ENCODE measurements around the gene PTGER3.

Gene PTGER3

GRCh38 chr1:71054281-71054731, 6.7 kb upstream of the PTGER3 start:
- no peak for DNase-seq
- in situ Hi-C loops (cut with MboI; ENCODE audit: low pct_unique_long_range_greater_than_20kb, low sequenced_read_pairs): no loop called here

DNA sequence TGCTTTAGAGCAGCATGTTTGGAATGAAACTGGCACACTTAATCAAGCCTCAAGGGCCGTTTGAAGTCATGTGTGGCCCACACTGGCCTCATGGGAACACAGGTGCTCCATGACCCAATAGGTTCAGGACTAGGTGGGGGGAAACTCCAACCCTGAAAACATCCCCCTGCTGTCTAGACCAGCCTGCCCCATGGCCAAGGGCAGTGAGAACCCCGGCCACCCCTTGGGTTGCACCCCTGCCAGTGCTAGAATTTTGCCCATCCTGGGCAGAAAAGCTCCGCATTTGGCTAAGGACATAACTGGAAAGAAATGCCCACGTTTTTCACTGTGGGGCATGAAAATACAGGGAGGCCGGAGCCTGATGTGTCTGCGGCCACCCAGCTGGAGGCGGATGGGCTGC, 6.1 kb upstream of the PTGER3 start:
- no peak for DNase-seq
- in situ Hi-C loops (cut with MboI; ENCODE audit: low pct_unique_long_range_greater_than_20kb, low sequenced_read_pairs): no loop called here

- in situ Hi-C loops (cut with MboI; ENCODE audit: low pct_unique_long_range_greater_than_20kb, low sequenced_read_pairs): no loop called here
- no peak for DNase-seq
Observed at GRCh38 chr1:71053146-71053545, 5.5 kb upstream of the PTGER3 start.

- in situ Hi-C loops (cut with MboI; ENCODE audit: low pct_unique_long_range_greater_than_20kb, low sequenced_read_pairs): loop anchor here (25.0 kb wide), 1 partner anchor 513 kb away; no protein-coding TSS in a partner anchor
- peak; percentile 90 for DNase-seq
Observed at GRCh38 chr1:71049951-71050598, 2.5 kb upstream of the PTGER3 start.

DNA sequence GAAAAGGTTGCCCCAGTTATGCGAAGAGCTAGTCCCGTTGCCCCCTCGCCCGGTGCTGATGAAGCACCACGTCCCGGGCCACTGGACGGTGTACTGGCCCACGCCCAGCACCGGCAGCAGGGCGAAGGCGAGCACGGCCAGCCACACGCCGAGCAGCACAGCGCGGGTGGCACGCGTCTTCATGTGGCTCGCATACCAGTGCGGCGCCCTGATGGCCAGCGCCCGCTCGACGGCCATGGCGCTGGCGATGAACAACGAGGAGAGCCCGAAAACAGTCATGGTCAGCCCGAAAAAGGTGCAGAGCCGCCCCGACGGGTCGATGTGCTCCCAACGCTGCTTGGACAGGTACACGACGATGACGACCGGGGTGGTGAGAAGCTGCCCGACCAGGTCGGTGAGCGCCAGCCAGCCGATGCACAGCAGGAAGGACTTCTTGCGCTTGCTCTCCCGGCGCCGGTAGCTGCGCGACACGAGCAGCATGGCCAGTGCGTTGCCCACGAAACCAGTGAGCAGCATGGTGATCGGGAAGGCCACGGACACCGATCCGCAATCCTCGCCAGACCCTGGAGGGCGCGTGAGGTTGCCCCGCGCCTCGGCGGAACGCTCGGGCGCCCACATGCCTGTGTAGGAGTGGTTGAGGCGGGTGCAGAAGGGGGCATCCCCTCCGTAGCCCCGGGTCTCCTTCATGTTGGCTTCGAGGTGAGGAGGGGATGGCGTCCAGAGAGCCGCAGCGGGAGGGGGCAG, 553 bp downstream of the PTGER3 start:
- in situ Hi-C loops (cut with MboI; ENCODE audit: low pct_unique_long_range_greater_than_20kb, low sequenced_read_pairs): loop anchor here (25.0 kb wide), 1 partner anchor 510 kb away; no protein-coding TSS in a partner anchor
- DNase-seq: peak; percentile 17

DNA sequence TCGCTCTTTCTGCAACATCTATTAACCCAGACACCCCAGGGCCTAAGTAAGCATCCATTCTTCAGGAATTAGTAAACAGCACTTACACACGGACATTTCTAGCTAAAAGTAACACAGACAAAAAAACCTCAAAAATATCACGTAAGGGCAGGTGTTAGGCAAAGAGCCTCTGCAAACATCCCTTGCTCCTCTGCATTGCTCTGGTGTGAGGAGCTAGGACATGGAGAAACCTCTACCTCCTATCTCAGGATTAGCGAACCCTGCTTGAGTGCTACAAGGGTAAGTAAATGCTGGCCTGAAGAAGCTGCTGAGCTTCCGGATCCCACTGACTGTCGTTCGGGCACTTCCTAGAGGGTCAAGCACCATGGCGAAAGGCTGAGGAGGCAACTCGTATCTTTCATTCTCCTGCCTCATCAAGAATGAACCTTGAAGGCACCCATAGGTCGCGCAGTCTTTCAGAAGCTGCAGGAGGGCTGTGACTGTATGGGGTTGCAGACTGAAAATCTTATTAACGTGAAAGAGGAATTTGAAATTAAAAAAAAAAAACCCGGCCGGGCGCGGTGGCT, 2.1 kb downstream of the PTGER3 start:
- DNase-seq: no peak
- in situ Hi-C loops (cut with MboI; ENCODE audit: low pct_unique_long_range_greater_than_20kb, low sequenced_read_pairs): loop anchor here (25.0 kb wide), 1 partner anchor 508 kb away; no protein-coding TSS in a partner anchor

- in situ Hi-C loops (cut with MboI; ENCODE audit: low pct_unique_long_range_greater_than_20kb, low sequenced_read_pairs): loop anchor here (25.0 kb wide), 1 partner anchor 508 kb away; no protein-coding TSS in a partner anchor
- no peak for DNase-seq
Observed at GRCh38 chr1:71044833-71045232, 2.8 kb downstream of the PTGER3 start.

DNA sequence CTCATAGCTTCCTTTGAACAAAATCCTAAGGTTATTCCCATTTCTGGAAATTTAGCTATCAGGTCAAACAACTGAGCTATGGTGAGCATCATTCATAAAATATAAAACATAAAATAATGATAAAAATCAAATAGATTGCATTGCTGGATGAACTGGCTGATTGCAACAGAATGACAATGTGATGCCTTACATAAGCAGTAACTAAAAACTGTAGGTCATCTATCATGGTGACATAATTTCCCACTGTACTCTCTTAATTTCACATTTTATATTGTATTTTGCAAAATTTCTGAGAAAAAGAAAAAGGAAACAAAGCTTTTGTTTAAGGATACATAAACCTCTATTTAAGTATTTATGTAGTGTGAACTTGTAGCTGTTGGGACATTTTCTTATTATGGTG, 4.6 kb downstream of the PTGER3 start:
- in situ Hi-C loops (cut with MboI; ENCODE audit: low pct_unique_long_range_greater_than_20kb, low sequenced_read_pairs): loop anchor here (25.0 kb wide), 1 partner anchor 506 kb away; no protein-coding TSS in a partner anchor
- no peak for DNase-seq

GRCh38 chr1:71041806-71042205, 5.8 kb downstream of the PTGER3 start:
- in situ Hi-C loops (cut with MboI; ENCODE audit: low pct_unique_long_range_greater_than_20kb, low sequenced_read_pairs): loop anchor here (25.0 kb wide), 1 partner anchor 505 kb away; no protein-coding TSS in a partner anchor
- DNase-seq: no peak

- no peak for DNase-seq
- in situ Hi-C loops (cut with MboI; ENCODE audit: low pct_unique_long_range_greater_than_20kb, low sequenced_read_pairs): loop anchor here (25.0 kb wide), 1 partner anchor 502 kb away; no protein-coding TSS in a partner anchor
Observed at GRCh38 chr1:71039661-71040262, 7.9 kb downstream of the PTGER3 start.

DNA sequence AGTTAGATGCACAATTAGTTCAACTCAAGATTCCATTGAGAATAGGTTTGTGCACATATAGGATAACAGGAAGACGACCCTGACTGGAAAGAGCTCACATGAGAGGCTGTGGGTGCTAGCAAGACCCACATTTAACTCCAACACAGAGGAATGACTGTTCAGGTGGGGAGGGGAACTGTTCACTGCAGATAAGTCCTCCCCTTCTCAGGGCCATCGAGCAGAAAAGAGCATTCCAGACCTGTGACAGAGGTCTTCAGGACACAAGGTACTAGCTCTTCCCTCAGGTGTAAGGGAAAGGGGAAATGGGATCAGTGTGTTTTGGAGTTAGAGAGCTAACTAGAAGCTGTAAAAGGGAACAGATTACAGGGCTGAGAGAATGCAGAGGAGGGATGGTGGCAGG, 8.7 kb downstream of the PTGER3 start:
- in situ Hi-C loops (cut with MboI; ENCODE audit: low pct_unique_long_range_greater_than_20kb, low sequenced_read_pairs): loop anchor here (25.0 kb wide), 1 partner anchor 502 kb away; no protein-coding TSS in a partner anchor
- no peak for DNase-seq

DNA sequence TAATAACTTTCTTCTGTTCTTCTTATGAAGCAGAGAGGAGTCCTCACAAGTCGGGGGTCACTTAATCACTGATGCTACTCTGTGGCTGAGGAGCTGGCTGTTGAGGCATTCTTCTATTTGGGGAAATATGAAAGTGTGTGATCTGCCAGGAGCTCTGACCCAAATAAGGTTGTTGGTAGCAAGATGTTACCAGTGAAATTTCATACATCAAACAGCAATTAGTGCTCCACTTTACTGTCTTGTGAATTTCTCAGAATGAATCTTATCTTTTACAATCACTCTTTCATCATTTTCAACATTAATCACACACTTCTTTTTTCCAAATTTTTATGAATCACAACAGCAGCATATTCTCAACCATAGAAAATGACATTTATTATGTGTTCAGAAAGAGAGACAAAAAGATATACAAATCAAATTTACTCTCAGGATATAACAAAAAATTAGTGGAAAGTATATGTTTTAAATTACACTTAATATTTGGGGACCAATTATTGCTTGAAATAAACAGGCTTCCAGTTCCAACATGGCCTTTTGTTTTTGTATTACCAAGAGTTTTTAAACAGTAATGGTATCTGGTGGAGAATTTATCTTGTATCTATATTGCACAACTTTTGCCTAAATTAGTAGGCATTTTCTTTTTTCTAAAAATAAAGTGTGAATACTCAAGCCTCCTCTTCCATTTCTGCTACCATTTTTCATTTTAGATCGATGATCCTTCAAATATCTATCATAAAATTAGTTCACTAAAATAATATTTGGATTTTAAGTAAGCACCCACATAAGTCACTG, 9.6 kb downstream of the PTGER3 start:
- in situ Hi-C loops (cut with MboI; ENCODE audit: low pct_unique_long_range_greater_than_20kb, low sequenced_read_pairs): loop anchor here (25.0 kb wide), 1 partner anchor 501 kb away; no protein-coding TSS in a partner anchor
- no peak for DNase-seq

DNA sequence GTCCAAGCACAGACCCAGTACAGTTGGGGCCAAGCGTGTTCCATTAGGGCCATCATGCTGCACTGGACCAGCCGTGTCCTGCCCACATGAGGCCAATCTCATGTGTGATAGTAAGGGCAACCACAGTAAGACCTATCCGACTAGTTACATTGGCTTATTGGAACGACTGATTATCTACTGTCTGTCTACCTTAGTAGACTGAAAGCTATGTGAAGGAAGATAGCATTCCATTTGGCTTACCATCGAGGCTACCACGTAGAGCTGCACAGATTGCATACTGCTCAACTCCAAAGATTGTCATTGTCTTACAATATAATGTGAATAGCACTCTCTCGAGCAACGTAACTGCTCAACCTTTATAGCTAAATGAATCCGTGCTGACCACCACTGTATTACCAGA, 10.6 kb downstream of the PTGER3 start:
- in situ Hi-C loops (cut with MboI; ENCODE audit: low pct_unique_long_range_greater_than_20kb, low sequenced_read_pairs): loop anchor here (25.0 kb wide), 1 partner anchor 500 kb away; no protein-coding TSS in a partner anchor
- DNase-seq: no peak

GRCh38 chr1:71033136-71033535, 14.5 kb downstream of the PTGER3 start:
- in situ Hi-C loops (cut with MboI; ENCODE audit: low pct_unique_long_range_greater_than_20kb, low sequenced_read_pairs): loop anchor here (25.0 kb wide), 1 partner anchor 496 kb away; no protein-coding TSS in a partner anchor
- no peak for DNase-seq

GRCh38 chr1:71031426-71031825, 16.2 kb downstream of the PTGER3 start:
- no peak for DNase-seq
- in situ Hi-C loops (cut with MboI; ENCODE audit: low pct_unique_long_range_greater_than_20kb, low sequenced_read_pairs): loop anchor here (25.0 kb wide), 1 partner anchor 494 kb away; no protein-coding TSS in a partner anchor

- no peak for DNase-seq
- in situ Hi-C loops (cut with MboI; ENCODE audit: low pct_unique_long_range_greater_than_20kb, low sequenced_read_pairs): loop anchor here (25.0 kb wide), 1 partner anchor 493 kb away; no protein-coding TSS in a partner anchor
Observed at GRCh38 chr1:71030026-71030425, 17.6 kb downstream of the PTGER3 start.

- in situ Hi-C loops (cut with MboI; ENCODE audit: low pct_unique_long_range_greater_than_20kb, low sequenced_read_pairs): loop anchor here (25.0 kb wide), 1 partner anchor 492 kb away; no protein-coding TSS in a partner anchor
- DNase-seq: no peak
Observed at GRCh38 chr1:71028981-71029380, 18.6 kb downstream of the PTGER3 start.

DNA sequence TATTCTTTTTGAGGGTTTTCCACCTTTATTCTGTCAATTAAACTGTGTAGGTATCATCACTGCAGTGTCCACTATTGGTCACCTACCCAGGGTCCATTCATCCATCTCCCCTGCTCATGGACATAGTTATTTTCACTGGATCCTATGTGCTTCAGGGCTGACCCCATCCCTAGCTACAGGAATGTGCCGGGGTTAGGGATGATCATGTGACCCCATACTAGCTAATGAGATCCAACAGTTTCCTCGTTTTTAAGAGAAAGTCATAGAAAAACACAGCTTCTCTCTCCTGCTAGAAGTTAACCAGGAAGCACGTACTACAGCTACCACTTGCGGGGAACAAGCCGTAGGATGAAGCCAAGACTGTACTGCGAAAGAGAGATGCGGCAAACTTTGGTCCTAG, 19.6 kb downstream of the PTGER3 start:
- in situ Hi-C loops (cut with MboI; ENCODE audit: low pct_unique_long_range_greater_than_20kb, low sequenced_read_pairs): loop anchor here (25.0 kb wide), 1 partner anchor 491 kb away; no protein-coding TSS in a partner anchor
- no peak for DNase-seq
